NOMO-1 treated with dmso at 0.1 percent for 144 hours (cell line): Measurements from ENCODE around the gene ELL2.
"Not testable (repeated sequence)": the region's sequence is repeated elsewhere in the genome, so short reads cannot be mapped to it uniquely, and the experiment has no call there.

Experiments
- DNase-seq: peaks from one replicate; lab custom pipeline; 2025; ENCODE audit not compliant: unreplicated experiment; lab: John Stamatoyannopoulos, UW

Gene ELL2

DNA sequence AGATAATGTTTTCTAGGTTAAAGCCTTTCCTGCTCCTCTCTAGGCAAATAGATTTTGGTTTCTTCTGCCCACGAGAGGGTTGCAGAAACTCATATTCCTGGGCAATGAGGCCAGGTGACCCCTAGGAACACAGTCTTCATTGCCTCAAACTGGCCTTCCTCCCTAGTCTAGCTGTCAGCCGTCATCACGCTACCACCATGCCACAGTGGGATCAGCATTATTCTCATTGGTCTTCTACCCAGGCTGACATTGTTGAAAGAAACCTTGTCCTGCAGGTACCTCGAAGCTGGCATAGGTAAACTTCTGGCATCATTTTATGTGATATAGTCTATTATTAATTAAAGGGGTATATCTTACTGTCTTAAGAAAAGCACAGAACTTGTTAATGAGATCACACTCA is 51.1 kb downstream of the ELL2 start:
- DNase-seq: no peak

DNA sequence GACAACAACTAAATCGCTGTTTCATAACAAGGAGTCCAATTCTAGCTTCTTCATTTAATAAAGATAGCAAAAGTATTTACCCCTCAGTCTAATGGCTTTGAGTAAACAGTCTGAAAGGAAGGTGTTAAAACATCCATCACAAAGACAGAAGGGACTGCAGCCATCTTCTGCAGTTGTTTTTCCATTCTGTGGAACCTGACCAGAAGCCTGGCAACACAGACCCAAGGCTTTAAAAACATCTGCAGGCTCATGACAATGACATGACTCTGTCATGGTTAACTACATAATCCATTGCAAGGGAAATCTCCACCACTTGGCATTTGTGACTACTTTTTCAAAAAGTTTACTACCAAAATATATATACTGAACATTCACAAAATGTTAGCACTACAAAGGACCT is 51.9 kb downstream of the ELL2 start:
- DNase-seq: no peak

DNA sequence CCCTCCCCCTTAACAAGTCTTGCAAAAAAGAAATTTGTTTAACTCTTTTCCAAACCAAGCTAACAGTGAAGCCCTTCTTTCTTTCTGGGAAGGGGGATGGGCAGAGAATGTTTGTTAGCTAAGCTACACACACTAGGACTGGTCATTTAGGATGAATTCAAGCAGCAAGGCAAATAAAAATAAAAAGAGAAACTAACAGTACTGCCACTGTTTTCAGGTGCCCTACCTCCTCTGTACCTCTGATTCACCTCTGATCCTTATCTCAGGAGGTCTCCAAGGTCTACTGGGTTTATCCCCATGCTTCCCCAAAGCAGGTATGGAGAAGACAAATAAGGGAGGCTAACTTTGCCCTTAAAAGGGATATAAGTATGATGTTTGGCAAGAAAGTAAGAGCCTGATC is 52.9 kb downstream of the ELL2 start:
- DNase-seq: no peak

DNA sequence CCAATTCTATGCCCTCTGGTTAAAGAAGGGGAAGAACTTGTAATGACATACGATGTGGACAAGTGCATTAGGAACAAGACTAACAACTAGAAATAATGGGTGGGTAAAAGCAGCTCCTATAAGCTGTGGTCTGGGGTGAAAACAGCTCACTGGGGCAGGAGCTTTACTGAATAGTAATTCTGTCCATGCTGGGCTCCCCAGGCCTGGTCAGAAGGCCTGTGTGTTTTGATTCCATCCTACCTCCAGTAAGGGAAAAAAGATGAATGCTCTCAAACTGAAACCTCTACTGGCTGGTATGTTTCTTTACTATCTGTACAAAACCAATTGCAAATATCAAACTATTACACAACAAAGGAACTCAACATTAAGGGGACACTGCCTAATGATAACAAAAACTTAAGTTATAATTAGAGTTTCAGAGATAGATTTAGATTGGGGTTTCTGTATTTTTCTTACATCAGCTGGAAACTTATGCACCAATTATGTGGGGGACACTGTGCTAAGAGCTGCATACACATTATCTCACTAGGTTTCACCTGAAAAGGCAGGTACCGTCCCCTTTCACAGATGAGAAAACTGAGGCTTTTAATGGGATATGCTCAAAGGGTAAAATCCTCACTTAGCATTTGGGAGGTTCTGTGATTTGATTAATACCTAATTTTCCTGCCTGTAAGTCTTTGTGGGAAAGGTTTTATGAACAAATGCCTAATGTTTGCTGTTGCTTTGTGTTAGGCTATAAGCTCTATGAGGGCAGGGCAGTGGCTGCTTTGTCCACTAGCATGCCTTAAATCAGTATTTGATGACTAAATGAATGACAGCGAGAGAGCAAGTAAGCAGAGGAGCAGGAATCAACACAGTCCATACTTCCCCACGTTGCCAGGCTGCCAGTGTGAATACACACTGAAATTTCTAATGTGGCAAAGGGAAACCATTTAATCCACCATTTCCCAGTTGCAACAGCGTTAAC is 53.6 kb downstream of the ELL2 start:
- no peak for DNase-seq

DNA sequence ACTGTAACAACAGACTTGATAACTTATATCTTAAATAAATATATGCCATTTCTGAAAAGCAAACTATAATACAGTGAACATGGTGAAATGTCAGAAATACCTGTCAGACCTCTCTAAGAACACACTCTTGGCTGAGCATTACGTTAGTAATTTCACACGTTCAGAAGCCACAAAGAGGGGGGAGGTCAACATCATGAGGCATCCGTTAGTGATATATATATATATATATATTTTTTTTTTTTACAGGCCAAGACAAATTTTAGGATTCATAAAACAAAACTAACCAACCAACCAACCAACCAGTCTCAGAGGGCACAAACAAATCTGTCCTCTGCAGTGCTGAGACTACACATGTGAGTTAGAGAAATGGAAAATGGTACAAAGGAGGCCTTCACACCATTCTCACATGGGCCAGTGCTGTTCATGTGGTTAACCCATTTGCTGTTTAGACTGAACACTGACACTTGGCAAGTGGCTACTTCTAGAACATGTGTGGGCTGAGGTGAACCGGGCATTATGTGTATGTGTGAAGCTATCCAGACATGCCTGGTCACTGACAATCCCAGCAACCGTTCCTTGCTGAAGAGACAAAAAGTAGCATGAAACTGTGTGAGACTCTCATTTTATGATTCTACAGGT is 54.5 kb downstream of the ELL2 start:
- no peak for DNase-seq

DNA sequence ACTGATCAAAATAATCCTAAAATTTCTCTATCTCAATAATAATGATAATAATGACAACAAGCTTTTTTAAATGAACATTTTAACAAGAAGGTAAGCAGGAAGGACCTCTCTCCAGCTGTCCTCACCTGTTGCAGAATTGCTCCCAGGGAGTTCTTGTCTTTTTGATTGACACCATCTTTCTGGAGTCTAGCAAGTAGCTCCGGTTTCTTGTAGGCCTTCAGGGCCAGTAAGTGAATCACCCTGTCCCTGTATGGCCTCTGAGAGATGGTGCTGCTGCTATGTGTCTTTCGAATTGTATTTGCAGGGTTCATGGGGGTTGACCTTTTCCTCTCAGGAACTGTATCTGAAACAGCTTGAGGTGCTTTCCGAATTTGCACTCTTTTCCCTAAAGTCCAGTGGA is 55.3 kb downstream of the ELL2 start:
- not testable (repeated sequence) for DNase-seq

DNA sequence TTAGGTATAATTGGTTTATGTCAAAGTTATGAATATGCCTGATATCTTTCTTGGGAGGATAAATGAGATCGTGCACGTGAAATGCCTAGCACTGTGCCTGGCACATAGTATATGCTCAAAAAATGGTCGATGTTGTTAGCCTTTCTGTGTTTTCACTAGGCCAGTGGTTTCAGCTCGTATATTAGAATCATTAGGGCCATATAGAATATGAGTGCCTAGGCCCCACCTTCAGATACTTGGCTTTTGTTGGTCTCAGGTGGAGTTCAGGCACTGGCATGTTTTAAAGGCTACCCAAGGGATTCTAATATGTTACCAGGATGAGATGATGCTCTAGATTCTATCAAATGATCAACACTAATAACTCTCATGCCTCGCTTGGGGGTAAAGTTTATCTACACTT is 56.8 kb downstream of the ELL2 start:
- no peak for DNase-seq

DNA sequence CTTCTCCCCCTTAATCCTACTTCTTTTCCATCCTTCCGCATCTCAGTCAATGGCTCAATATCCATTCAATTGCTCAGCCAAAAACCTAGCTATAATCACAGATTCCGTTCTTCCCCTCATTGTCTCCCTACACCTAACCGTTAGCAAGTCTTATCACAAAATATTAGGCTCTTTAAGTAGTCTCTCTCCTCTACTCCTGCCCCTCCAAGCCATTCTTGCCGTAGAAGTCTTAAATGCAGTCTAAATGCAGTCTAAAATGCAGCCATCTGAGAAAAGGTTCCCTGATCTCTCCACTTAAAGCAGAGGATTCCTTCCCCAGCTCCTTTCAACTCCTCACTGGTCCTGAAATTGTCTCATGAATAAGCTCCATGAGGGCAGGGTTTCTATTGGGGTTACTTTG is 57.8 kb downstream of the ELL2 start:
- DNase-seq: no peak

DNA sequence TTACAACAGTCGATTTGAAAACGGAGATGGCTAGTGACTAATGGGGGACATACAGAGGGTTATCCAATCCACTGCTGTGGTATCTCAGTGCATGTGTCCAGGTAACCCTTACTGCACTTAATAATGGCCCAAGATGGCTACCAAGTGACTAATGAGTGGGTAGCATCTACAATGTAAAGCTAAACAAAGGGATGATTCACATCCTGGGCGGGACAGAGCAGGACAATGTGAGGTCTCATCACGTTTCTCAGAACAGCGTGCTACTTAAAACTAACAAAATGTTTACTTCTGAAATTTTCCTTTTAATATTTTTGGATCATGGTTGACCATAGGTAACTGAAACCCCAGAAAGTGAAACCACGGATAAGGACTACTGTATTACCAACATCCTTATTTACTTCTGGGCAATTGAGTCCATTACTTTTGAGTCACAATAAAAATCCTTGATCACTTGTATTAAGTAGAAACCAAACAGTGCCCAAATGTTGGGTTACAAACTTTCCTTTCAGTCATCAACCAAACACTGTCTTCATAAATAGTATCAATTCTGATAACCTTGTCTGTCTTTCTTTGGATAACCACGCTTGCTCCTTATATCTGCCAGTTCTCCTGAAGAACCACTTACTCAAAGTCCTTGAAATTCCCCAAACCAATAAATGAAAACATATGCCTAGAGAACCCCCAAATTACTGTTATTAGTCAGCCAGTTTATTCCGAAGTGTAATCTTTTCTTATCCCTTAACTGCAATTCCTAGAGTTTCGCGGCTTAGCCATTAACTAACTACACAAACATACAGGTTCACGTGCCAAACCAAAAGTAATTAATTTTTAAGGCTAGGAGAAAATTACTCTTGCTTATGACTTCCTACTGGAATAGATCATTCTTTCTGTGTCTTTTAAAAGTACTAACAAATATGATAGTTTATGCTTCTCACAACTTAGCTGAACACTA is 59.7 kb downstream of the ELL2 start:
- DNase-seq: no peak

DNA sequence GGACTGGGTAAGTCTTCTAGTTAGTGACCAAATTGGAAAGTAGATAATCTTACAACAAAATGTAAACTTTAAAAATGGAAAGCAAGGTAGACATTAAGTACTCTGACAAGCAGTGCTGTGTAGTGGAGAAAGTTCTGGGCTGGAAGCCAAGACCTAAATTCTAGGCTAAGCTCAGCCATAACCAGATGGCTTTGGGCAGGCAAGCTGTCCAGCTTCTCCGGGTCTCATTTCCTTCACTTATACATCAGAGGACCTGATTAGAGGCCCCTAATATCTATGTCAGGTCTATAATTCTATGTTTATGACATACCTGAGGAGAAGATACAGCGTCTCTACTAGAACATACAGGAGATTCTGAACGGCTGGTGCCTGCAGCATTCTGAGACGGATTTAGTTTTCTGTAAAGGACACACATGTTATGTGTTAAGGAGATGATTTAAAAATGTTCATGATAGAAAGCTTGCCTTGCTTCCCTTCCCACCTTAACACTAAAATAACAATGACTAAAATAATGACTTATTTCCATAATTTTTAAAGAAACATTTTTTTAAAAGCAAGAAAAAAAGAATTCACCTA is 61.2 kb downstream of the ELL2 start:
- no peak for DNase-seq

DNA sequence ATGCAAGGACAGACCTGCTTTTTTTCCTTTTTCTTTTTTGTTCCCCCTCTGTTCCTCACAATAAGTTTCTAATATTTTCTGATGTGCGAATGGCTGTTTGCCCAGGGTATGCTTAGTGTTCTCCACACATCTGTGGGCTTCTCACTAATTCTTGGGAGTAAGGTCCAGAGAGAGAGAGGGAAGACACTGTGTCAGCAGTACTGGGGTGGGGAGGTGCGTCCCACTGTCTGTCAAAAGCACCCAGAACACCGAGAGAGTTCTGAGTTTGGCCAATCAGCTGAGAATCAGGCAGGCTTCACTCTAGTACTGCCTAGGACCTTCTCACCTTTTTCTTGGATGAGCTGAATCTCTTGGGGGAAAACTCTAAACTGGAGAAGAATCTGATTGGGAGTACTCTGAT is 61.8 kb downstream of the ELL2 start:
- DNase-seq: no peak

DNA sequence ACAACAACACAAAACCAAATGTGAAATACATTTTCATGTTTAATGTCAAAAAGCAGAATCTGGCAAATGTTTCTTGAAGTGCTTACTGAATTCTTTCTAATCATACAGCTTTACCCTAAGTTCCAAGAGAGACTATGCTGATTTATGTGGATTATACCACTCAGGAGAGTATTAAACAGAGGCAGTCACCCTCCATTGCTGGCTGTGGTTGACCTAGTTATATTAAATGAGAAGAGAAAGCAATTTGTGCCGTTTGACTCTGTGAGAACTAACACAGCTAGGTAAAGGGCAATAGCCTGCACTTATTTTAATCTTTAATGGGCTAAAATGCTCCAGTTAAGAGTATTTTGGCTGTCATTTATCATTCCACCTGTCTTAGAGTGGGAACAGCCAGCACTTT is 62.6 kb downstream of the ELL2 start:
- no peak for DNase-seq

DNA sequence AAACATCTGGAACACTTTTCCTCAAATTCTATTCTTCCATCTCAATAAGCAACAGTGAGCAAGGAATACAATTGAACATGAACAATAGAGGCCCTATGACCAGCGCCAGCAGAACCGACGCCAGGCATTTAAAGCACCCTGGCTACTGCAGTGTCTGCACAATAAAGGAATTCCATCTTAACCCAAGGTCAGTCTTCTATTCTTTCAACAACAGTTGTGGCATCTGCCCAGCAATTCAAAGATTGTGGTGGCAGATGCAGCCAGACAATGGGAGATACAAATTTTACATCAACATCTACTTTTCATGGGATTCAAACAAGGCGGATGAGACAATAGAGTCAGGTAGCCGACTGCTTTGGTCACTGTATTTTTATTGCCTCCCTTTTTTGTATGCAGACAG is 65.9 kb downstream of the ELL2 start:
- DNase-seq: no peak

DNA sequence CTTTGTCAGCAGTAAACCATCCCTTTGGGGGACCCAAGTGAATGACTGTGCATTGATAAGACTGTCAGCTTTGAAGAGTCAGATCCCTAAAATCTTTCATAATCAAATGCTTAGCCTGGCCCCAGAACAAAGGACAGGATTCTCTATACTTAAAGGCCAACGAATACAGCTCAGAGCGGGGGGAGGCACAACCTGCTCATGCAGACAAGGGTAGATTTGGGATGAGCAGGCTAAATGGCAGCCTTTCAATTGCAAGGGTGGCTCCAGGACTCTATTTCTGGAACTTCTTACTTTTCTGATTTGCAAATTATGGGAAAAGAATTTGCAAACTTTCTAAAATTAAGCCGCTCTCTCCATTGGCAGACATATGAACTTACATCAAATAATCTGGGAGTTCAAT is 66.4 kb downstream of the ELL2 start:
- no peak for DNase-seq

DNA sequence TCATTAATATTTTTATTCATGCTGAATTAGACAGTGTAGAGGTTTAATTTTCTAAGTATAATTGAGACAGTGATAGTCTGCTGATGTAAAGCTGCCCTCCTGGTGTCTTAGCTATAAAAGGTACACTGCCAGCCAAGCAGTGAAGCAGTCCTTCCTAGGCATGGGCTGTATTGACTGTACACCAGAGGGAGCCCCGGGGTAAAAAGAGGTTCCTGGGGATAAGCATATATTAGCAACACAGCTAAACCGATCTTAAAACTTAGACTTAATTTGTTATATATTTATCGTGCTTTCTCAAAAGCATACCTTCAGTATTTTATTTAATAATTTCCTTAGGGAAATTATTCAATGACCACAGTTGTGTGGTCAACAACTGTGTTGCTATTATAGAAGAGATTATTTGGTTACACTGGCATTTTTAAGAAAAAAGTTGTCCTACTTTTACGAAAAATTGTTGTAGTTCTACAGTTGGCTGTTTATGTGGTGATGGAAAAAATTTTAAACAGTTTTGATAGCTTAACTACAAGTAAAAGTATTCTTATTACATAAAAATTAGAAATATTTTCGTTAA is 68.8 kb downstream of the ELL2 start:
- no peak for DNase-seq

DNA sequence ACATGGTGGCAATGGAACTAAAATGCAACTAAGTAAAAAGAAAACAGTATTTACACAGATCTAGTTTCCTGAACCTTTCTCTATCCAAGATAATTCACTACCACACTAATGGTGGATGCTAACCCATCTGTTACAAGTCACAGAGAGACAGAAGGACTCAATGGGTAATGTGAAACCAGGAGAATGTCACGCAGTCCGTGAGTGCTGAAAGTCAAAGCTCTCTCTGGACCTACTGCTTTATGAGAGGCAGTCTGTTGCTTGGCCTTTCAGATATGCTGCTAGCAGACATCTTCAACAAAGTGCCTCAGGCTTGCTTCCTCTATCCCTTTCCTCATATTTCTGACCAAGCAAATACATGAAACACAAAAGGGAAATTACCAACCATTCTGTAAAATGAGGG is 70.2 kb downstream of the ELL2 start:
- DNase-seq: no peak

DNA sequence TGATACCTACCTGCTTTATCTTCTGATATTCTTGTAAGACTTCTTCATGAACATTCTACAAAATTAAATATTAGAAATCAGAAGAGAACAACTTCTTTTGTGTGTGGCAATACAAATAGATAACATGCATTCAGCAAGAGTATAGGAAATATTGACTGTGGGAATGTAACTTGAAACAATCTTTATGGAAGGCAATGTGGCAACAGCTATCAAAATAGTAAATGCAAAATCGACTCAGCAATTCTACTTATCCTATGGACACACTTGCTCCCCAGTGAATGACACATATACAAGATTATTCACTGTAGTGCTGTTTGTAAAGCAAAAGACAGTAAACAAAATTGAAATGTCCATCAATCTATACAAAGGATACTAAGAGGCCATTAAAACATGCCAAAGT is 72.6 kb downstream of the ELL2 start:
- DNase-seq: no peak

DNA sequence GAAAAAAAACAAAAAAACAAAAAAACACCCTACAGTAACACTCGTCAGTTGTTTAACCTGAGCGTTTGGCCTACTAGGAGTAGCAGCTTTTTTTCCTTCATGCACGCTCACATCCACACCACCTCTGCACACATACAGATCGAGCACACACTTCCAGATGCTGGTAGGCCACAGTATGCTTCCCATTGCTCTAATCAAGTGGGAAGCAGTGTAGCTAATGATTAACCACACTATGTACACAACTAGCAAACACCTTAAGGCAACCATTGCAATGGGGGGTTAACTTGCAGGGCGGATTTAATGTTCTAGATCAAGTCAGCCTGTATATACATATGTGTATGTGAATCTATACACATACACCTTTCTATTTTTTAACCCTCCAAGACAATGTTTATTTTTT is 73.7 kb downstream of the ELL2 start:
- no peak for DNase-seq

DNA sequence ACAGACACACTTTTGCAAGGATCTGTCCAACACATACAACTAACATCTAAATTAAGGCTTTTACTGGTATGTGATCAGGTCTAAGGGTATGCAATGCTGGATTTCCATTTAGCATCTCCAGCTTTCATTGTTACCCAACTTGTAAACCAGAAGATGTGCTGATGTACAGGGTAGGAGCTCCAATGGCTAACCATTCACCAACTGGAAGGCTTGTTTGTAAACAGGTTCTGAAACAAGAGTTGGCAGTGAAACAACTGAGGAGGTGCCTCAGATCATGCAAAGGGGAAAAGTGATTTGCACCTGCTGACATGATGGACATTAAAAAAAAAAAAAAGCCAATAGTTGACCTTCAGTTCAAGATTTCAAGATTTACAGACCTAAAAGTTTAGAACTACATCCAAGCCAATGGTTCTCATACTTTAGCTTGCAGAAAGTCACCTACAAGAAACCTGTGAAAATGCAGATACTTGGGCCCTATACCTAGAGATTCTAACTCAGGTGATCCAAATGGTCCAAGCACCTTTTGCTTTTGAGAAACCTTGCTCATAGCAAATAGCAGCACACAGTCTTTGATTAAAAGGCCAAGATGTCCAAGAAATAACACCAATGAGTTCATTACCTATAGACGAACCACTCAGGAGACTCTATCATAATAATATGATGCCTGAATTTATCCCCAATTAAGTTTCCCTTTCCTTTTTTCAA is 75.2 kb downstream of the ELL2 start:
- DNase-seq: no peak

DNA sequence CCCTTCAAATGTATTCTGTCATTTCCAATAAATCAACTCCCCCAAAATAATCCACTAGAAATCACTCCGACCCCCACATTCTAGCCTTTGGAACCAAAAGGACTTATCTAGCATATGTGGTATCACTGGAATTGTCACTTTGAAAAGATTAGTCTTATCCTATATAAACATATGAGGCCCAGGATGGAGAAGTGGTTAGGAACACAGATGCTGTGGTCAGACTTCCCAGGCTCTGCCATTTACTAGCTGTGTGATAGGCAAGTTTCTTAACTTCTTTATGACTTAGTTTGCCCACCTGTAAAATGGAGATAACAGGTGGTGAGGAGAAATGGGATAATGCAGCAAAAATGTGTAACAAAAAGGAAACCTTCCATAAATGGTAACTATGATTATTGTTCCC is 77.1 kb downstream of the ELL2 start:
- no peak for DNase-seq
